ENCODE data around the gene CDK5RAP3.

CDK5RAP3 gene

DNA sequence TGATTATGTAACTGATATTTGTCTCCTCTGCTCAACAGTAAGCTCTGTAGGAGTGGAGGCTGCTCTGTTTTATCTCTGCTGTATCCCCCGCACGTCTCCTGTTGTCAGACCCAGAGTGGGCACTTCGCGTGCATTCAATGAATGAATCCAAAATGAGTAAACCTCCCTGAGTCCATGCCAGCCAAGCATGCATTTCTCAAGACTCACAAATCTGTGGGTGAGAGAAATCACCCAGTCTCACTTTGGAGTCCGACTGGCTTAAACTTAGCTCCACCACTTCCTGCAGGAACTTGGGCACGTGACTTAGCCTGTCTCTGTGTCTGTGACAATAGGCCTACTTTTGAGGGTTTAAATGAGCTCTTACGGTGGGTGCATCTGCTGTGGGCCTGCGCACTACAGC lies 25.8 kb upstream of the CDK5RAP3 start:
- TF ChIP-seq, protein P1, sequence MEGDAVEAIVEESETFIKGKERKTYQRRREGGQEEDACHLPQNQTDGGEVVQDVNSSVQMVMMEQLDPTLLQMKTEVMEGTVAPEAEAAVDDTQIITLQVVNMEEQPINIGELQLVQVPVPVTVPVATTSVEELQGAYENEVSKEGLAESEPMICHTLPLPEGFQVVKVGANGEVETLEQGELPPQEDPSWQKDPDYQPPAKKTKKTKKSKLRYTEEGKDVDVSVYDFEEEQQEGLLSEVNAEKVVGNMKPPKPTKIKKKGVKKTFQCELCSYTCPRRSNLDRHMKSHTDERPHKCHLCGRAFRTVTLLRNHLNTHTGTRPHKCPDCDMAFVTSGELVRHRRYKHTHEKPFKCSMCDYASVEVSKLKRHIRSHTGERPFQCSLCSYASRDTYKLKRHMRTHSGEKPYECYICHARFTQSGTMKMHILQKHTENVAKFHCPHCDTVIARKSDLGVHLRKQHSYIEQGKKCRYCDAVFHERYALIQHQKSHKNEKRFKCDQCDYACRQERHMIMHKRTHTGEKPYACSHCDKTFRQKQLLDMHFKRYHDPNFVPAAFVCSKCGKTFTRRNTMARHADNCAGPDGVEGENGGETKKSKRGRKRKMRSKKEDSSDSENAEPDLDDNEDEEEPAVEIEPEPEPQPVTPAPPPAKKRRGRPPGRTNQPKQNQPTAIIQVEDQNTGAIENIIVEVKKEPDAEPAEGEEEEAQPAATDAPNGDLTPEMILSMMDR (IDR thresholded peaks at IDR 0.05; ENCODE audit: extremely low read depth, missing control alignments), result no peak
- no peak for DNase-seq (ENCODE audit: low spot score)

DNA sequence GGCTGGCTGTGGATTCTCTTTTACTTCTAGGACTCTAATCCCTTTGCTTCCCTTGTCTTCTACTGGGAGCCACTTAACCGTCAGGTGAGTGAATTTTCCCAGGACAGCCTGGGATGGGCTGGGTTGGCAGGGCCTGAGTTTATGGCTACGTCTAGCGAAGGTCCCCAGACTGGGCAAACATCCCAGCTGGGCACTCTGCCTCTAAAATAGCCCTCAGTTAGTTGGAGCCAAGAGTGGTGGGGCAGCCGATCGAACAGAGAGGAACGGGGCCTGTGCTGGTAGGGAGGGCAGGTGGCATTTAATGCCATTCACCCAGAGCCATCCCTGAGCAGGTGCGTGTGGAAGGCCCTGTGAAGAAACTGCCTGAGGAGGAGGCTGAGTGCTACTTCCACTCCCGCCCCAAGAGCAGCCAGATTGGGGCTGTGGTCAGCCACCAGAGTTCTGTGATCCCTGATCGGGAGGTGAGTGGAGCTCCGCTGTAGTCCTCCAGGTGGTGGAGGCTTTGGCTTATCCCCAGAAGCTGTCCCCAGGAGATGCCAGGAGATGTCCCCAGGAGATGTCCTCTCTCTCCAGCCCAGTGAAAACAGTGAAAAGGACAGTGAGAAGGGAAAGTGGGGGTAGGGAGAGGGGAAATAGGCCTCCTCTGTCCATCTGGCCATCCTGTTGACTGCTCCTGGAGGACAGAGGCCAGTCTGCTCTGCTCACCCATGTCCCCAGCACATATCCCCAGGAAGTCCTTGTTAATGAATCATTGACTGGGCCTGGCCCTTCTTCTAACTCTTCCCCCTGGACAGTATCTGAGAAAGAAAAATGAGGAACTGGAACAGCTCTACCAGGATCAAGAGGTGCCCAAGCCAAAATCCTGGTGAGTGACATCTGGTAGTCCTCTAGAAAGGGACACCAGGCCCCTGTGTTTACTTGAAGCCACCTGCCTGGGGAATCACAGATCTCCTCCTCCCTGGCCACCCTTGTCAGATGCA lies 25.1 kb upstream of the CDK5RAP3 start:
- no peak for DNase-seq (ENCODE audit: low spot score)
- TF ChIP-seq, protein P1 (IDR thresholded peaks at IDR 0.05; ENCODE audit: extremely low read depth, missing control alignments), result no peak

DNA sequence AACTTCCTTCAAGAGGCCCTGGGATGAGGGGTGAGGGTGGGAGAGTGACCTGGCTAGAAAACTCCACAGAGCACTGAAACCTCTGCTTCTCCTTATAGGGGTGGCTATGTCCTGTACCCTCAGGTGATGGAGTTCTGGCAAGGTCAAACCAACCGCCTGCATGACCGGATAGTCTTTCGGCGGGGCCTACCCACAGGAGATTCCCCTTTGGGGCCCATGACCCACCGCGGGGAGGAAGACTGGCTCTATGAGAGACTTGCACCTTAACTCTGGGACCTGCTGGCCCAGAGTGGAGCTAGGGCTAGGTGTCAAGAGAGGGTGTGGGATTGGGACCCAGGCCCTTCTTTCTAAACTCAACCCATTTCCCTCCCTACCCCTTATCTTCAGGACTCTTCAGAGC lies 24.4 kb upstream of the CDK5RAP3 start:
- TF ChIP-seq, protein P1 (IDR thresholded peaks at IDR 0.05; ENCODE audit: extremely low read depth, missing control alignments), result no peak
- no peak for DNase-seq (ENCODE audit: low spot score)

DNA sequence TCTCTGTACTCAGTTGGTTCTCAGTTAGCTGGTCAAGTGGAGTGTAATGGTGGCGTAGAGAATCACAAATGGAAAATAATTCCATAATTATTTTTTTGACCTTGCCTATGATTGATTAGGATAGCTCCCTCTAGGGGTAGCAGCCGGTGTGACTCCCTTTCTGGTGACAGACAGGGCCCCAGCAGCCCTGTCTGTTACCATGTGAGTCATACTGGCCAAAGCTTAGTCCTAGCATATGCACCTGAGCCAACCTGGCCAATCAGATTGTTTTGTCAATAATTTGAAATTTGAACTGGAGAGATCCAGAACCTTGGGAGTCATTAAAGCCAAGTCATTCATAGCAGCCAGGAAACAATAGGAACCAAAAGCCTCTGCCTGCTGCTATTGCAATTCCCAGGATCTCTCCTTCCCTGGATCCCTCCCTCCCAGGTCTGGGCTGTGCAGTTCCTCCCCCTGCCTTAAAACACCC lies 23.9 kb upstream of the CDK5RAP3 start:
- peak; percentile 88 for DNase-seq (ENCODE audit: low spot score)
- TF ChIP-seq, protein P1 (IDR thresholded peaks at IDR 0.05; ENCODE audit: extremely low read depth, missing control alignments), result peak; percentile 73

DNA sequence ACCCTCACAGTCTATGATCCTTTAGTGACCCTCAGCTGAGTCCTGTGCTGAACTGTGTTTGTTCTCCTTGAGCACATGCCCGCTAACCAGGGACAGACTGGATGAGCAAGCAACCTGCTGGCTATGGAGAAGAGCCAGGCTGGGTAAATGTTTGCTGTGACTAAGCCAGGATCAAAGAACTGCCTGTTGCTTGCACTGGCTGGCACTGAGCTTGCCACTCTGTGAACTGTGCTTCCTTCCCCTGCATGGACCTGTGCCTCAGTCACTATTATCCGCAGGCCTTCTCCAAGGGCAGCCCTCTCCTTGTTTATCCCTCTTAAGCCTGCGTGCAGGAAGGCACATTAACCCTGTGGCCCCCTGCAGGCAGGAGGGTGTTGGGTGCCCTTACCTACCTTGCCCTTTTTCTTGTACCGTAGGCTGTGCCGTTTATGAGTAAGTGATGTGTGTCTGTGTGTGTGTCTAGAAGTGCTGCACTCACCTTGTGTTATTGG lies 22.2 kb upstream of the CDK5RAP3 start:
- no peak for DNase-seq (ENCODE audit: low spot score)

DNA sequence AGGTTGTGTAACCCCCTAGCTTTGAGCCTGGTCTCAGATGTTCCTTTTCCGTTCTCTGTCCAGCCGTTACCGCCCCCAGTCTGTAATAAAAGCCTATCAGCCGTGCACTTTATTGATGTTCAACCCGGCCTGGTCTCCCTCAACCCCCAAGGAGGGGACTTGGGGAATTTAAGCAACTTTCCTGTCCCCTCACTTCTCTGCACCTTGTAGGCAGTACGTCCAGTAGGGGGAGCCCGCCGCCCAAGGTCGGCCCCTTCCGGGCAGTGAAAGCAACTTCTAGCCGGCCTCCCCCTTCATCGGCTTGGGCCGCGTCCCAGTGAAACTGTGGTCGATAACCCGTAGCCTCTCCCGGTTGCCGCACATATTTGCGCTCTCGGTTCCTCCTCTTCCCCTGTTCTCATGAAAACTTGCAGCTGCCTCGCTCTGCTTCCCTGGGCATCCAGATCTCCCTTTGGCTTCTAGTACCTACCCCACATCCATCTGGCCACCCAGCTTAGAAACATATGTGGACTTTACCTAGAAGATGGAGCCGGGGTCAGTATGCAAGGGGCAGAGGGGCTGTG lies 21.6 kb upstream of the CDK5RAP3 start:
- TF ChIP-seq, protein P1 (IDR thresholded peaks at IDR 0.05; ENCODE audit: extremely low read depth, missing control alignments), result peak; percentile 81
- DNase-seq (ENCODE audit: low spot score), result peak; percentile 81

More for the DNA sequence above, 22.2 kb upstream of the CDK5RAP3 start:
- TF ChIP-seq, protein P1 (IDR thresholded peaks at IDR 0.05; ENCODE audit: extremely low read depth, missing control alignments), result no peak

DNA sequence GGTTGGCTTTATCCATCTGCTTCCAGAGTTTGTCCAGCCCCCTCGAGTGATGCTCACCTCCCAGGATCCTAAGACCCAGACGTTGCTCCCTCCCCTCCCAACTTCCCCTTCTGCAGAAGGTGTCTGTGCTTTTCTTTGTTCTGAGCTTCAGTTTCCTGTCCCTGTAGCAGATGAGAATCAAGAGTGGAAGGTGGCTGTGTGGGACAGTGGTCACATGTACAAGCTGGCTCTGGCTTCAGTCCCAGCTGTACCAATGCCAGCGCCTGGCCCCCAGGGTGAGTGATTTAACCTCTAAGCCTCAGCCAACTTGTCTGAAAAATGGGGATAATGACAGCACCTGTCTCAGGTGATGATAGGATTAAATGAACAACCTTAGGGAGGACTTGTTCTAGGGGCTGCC lies 21.0 kb upstream of the CDK5RAP3 start:
- TF ChIP-seq, protein P1 (IDR thresholded peaks at IDR 0.05; ENCODE audit: extremely low read depth, missing control alignments), result no peak
- no peak for DNase-seq (ENCODE audit: low spot score)

Measured in GM20000 (cell line).